GM18873 (cell line): ENCODE measurements around the gene NDRG3.
"Not testable (repeated sequence)": the region's sequence is repeated elsewhere in the genome, so short reads cannot be mapped to it uniquely, and the experiment has no call there.

ENCODE experiments used
- ATAC-seq: cut with Tn5 transposase; IDR thresholded peaks from one replicate; pipeline ENCODE4 v1.9.1; 2021; ENCODE audit warnings: mild to moderate bottlenecking, moderate library complexity, moderate number of reproducible peaks; ENCODE audit not compliant: unreplicated experiment, low FRiP score

The NDRG3 gene

DNA sequence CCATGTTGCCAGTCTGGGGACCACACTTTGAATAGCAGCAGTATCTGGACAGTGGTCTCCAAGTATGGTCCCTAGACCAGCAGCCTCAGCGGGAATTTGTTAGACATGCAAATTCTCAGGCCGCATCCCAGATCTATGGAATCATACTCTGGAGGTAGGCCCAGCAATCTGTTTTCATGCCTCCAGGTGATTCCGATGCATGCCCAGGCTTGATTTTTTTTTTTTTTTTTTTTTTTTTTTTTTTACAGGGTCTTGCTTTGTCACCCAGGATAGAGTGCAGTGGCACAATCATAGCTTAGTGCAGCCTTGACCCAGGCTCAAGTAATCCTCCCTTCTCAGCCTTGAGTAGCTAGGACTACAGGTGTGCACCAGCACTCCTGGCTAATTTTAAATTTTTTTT is 99.2 kb downstream of the NDRG3 start:
- no peak for ATAC-seq

- ATAC-seq: no peak
Measured at GRCh38 chr20:36645998-36646397, 99.9 kb downstream of the NDRG3 start, which contains the start of gene SLA2. Gene SLA2 (minus strand): TSS chr20:36646196. CDS start chr20:36641335, 4,861 bp downstream.

DNA sequence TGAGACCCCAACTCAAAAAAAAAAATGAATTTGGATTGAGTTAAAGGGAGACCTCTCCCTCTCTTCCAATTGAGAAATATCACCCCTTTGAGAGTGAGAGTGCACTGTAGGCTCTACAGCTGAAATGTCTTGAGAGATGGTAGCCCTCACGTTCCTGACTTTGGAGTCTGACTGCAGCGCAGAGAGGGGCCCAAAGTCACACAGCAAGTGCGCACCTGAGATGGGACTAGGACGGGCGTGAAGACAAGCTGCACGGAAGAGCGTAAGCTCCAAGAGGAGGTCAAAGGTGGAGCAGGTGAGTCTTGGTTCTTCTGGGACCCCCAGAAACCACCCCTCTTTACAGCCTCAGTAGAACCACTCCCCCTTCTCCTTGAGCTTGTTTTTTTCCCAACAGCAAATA is 100.5 kb downstream of the NDRG3 start:
- ATAC-seq: no peak

DNA sequence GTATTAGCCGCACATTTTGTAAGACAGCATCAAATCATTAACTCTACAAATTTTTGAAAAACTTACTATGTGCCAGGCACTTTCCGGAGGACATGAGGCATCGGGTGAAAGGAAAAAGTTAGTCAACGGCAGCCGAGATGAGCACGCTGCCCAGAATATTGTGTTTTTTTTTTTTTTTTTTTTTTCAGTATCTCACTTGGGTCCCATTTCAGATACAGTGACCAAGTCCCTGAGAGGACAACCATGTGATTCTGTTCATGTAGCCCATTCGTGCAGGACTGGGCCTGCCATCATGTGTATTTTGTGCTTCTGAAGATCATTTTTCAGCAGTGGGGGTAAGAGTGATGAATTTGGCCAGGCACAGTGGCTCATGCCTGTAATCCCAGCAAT is 101.2 kb downstream of the NDRG3 start:
- ATAC-seq: no peak

DNA sequence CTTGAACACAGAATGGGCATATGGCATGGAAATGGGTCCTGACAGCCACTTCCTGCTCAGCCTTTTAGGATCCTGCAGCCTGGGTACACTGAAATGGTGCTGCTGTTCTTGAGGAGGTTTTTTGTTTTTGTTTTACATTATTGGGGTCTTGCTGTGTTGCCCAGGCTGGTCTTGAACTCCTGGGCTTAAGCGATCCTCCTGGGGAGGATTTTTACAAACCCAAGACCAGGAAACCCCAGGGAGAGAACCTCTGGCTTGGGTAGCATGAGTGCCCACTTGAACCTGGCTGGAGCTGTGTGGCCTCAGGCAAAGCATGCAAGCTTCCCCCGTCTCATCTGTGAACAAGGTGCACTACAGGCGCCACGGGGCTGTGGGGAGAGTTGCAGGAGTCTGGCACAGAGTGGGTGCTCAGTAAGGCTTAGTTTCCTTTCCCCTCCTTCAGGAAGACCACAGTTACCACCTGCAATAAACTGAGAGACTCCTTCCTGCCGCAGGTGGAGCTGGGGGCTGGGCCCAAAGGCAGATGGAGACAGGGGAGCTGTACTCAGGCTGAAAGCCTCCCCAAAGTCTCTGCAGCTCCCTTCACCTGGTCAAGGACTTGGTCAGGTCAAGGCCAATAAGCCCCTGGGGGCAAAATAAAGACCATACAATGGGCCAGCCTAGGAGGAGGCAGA is 101.7 kb downstream of the NDRG3 start:
- no peak for ATAC-seq

GRCh38 chr20:36642136-36642535 is 103.8 kb downstream of the NDRG3 start:
- no peak for ATAC-seq

DNA sequence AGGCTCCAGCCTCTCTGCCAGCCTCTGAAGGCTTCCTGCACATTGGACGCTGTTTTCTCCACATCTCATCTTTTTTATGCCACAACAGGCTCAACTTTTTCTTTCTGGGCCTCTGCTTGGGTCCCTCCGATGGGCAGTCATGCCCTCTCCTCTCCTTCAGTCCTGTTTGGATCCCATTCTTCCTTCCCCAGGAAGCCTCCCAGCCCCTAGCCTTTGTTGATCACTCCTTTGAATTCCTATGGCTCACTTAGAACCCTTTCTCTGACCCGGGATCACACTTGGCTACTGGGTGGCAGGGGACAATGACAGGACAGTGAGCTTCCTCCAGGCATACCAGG is 104.4 kb downstream of the NDRG3 start:
- ATAC-seq: no peak

GRCh38 chr20:36638876-36639400 is 107.0 kb downstream of the NDRG3 start:
- not testable (repeated sequence) for ATAC-seq

DNA sequence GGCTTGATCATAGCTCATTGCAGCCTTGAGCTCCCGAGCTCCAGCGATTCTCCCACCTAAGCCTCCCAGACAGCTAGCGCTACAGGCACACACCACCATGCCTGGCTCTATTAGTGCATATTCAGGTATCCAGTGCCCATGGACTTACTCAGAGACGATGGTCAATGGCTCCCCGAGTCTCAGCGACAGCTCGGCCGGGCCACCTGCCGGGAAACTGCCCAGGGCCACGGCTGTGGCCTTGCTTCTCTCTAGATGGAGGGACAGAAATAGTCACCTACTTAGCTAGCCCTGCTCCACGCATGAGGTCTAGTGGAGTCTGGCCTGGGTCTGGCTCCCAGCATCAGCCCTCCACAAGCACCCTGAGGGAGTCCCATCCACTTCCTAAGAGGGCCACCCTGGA is 111.5 kb downstream of the NDRG3 start:
- no peak for ATAC-seq

- ATAC-seq: no peak
Measured at GRCh38 chr20:36633285-36633772, 112.6 kb downstream of the NDRG3 start.

- no peak for ATAC-seq
Measured at GRCh38 chr20:36632487-36633284, 113.2 kb downstream of the NDRG3 start.

DNA sequence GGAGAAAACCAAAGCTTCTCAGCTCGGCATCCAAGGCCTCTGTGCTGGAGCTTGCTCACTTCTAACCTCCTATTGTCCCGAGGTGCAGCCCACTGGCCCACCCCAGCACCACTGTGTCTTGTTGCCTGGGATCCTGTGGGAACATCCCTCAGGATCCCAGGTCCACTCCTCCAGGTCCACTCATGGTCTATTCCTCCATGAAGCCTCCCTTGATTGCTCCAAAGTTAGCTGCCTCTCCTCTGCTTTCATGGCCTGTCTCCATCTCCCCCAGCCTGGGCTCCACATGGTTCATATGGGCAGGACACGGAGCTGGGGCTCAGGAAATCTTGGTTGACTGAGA is 113.8 kb downstream of the NDRG3 start:
- ATAC-seq: no peak

GRCh38 chr20:36631646-36632045 is 114.2 kb downstream of the NDRG3 start:
- no peak for ATAC-seq

DNA sequence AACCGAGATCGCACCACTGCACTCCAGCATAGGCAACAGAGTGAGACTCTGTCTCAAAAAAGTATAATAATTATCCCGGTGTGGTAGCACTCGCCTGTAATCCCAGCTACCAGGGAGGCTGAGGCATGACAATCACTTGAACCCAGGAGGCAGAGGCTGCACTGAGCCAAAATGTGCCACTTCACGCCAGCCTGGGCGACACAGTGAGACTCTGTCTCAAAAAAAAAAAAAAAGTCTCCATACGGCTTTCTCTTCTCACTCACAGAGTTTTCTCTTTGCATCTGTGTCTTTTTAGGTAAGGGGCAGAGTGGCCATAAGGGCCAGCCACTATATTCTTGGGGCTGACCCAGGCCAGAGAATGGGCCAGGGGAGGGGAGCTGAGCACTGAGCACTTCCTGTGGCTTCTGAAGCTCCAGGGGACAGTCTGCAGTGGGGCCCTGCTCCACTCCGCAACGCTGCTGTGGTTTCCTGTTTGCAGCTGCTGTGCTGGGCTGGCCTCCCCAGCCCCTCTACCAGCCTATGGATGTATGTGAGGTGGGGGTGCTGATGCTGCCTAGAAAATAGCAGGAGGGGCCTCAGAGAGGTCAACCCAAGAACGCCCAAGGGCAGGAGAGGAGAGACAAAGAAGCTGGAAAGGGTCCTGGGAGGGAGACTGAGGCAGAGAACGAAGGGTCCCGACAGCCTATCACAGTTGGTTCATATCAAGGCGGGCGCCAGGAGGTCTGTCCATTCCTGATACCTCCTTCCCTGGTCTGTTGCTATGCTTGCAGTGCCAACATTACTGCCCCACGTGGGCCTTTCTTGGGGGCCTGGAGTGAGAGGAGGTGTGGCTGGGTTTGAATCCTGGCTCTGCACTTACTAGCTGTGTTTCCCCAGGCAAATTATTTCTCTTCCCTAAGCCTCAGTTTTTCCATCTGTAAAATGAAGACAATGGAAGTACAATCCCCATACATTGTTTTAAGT is 115.9 kb downstream of the NDRG3 start:
- ATAC-seq: no peak

- no peak for ATAC-seq
Measured at GRCh38 chr20:36628076-36628475, 117.8 kb downstream of the NDRG3 start.

GRCh38 chr20:36624944-36625324 is 121.0 kb downstream of the NDRG3 start:
- ATAC-seq: no peak

DNA sequence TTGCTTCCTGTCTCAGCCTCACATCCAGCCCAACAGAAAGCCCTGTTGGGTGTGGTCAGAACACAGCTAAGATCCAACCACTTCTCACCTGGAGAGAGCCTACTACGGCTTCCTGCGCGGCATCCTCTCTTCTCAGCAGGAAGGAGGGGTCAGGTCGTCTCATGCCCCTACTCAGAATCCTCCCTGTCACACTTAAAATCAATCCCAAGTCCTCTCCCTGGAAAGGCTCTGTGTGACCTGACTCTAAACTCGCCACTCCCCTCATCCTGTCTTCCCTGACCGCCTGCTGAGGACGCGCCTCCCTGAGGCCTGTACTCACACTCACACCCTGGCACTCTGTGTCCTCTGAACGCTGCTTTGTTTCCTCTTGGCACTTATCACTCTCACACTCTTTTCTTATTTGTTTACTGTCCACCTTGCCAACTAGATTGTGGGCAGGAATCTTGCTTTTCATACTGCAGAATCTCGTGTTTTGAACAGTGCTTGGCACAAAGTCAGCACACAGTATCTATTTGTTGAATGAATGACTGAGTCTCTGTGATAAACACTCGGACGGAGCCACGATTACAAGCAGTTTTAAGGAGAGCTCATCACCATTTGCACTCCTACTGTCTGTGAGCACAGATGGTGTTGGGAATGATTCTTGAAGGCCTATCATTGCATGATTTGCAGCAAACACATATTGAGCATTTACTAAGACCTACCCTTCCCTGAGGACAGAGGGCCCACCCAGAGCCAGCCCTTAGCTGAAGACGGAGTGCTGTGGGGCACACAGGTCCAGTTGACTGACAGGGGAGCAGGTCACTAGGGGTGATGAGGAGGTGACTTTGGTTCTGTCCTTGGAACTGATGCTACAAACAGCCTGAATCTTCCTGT is 121.6 kb downstream of the NDRG3 start:
- no peak for ATAC-seq

DNA sequence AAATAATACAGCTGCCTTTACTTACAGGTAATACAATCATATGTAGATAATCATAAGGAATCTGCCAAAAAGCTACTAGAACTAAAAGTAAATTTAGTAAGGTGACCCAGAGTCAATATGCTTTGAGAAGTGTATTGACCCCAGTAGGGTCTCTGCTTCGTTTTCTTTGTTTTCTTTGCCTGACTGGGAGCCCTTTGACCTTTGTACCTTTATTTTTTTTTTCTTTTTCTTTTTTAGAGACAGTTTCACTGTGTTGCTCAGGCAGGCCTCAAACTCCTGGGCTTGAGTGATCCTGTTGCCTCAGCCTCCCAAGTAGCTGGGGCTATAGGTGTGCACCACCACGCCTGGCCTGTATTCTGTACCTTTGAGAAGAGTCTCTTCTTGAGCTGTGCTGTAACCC is 122.4 kb downstream of the NDRG3 start:
- ATAC-seq: no peak

DNA sequence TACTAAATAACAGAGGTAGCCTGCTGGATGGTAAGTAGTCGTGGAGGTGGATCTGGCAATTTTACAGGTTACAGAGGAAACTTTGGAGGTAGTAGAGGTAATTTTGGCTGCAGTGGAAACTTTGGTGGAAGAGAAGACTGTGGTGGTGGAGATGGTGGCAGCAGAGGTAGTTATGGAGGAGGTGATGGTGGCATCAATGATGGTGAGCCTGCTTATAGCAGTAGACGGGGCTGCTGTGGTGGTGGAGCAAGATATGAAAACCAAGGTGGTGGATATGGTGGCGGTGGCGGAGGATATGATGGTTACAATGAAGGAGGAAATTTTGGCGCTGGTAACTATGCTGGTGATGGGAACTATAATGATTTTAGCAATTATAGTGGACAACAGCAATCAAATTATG is 125.0 kb downstream of the NDRG3 start:
- no peak for ATAC-seq
